Measurements from ENCODE around the gene ARL14EP.

- no peak for TF ChIP-seq POLR2A (IDR thresholded peaks at IDR 0.05)
- TF ChIP-seq CTCF (IDR thresholded peaks at IDR 0.05) = no peak
- TF ChIP-seq EP300 (IDR thresholded peaks at IDR 0.05) = no peak
These were observed 57.9 kb downstream of the ARL14EP start for GRCh38 chr11:30380846-30381245.

All from ovary (tissue), 3 donors.